A673 (cell line): ENCODE data around the gene IPPK.

Experiments
- CTCF ChIP-seq: fragments of 300-800, 200-600 bp; sonication (generic); conservative IDR thresholded peaks from 2 replicates; pipeline ENCODE4 v1.5.1; 2017; ENCODE audit warnings: low read depth, mild to moderate bottlenecking, antibody characterized with exemption, low read length, moderate library complexity, mixed read lengths
- EZH2 ChIP-seq: fragments of 200-600 bp; sonication (generic); IDR thresholded peaks from 2 replicates; pipeline ENCODE4 v1.6.1; 2017; ENCODE audit warnings: borderline replicate concordance, low read depth, mild to moderate bottlenecking, mixed read lengths, antibody characterized with exemption, low read length; ENCODE audit not compliant: poor library complexity, severe bottlenecking

GRCh38 chr9:92600462-92601261, 69.3 kb downstream of the IPPK start:
- TF ChIP-seq CTCF (no peak), EZH2 (no peak)
